Smooth muscle cell (in vitro differentiated cells): ENCODE results near the gene PSTK. TPM values are rescaled to one million over a fixed set of nuclear protein-coding genes. Genes with fewer than 3 reads are reported as not detected.

Source experiments
- DNase-seq: peaks from one replicate; lab custom pipeline; 2025; ENCODE audit not compliant: unreplicated experiment; lab: John Stamatoyannopoulos, UW
- H2AFZ ChIP-seq: fragments of 200-600 bp; sonication (generic); 2 replicates; pipeline ENCODE4 v1.6.0; 2016; ENCODE audit warnings: antibody characterized with exemption, low read depth, mild to moderate bottlenecking
- H3F3A ChIP-seq: fragments of 200-600 bp; sonication (generic); 2 replicates; pipeline ENCODE4 v1.6.0; 2017; ENCODE audit warnings: antibody characterized with exemption, low read depth
- H3K27ac ChIP-seq: fragments of 200-600 bp; sonication (generic); 2 replicates; pipeline ENCODE4 v1.5.1; 2016; ENCODE audit warnings: low read depth, mild to moderate bottlenecking
- H3K27me3 ChIP-seq: fragments of 200-600 bp; sonication (generic); 2 replicates; pipeline ENCODE4 v1.6.1; 2016; ENCODE audit warnings: low read depth, mild to moderate bottlenecking
- H3K36me3 ChIP-seq: fragments of 200-600 bp; sonication (generic); 2 replicates; pipeline ENCODE4 v1.5.1; 2016; ENCODE audit warnings: low read depth
- H3K4me1 ChIP-seq: fragments of 200-600 bp; sonication (generic); 2 replicates; pipeline ENCODE4 v1.5.1; 2016; ENCODE audit warnings: low read depth
- H3K4me2 ChIP-seq: fragments of 200-600 bp; sonication (generic); 2 replicates; pipeline ENCODE4 v1.6.0; 2016; ENCODE audit warnings: mild to moderate bottlenecking
- H3K4me3 ChIP-seq: fragments of 200-600 bp; sonication (generic); 2 replicates; pipeline ENCODE4 v1.5.1; 2016; ENCODE audit warnings: mild to moderate bottlenecking
- H3K79me2 ChIP-seq: fragments of 200-600 bp; sonication (generic); 2 replicates; pipeline ENCODE4 v1.6.0; 2016; ENCODE audit warnings: low read depth, mild to moderate bottlenecking
- H3K9ac ChIP-seq: fragments of 200-600 bp; sonication (generic); 2 replicates; pipeline ENCODE4 v1.6.0; 2016; ENCODE audit warnings: low read depth
- H3K9me3 ChIP-seq: fragments of 200-600 bp; sonication (generic); replicated peaks from 2 replicates; pipeline ENCODE4 v1.5.1; 2016; ENCODE audit warnings: low read depth
- H4K20me1 ChIP-seq: fragments of 200-600 bp; sonication (generic); 2 replicates; pipeline ENCODE4 v1.6.0; 2016; ENCODE audit warnings: low read depth
- CTCF ChIP-seq: fragments of 200-600 bp; sonication (generic); IDR thresholded peaks from 2 replicates; pipeline ENCODE4 v1.5.1; 2017; ENCODE audit warnings: borderline replicate concordance, mild to moderate bottlenecking, antibody characterized with exemption; ENCODE audit not compliant: insufficient read depth, poor library complexity, severe bottlenecking
- WGBS: methylation state at CpG from one replicate; pipeline ENCODE4 v1.1.7; 2016; ENCODE audit warnings: low lambda C conversion rate; 5-methylcytosine and 5-hydroxymethylcytosine counted together
- polyA plus RNA-seq: library from polyadenylated mRNA; unstranded; fragments of >200 nt; fragmentation: Nextera tagmentation; extraction: Ambion mirVana; gene quantifications from 2 replicates; pipeline ENCODE4 v1.2.1, GENCODE V29; 2016
- total RNA-seq: library from RNA; depleted of rRNA; stranded (reverse); fragments of >200 nt; gene quantifications from 2 replicates; pipeline ENCODE4 v1.2.3, GENCODE V29; 2014

Gene PSTK
- total and polyA plus RNA-seq, 2 experiments from 2014 or later = 7.0 to 14.2 TPM

- Histone ChIP-seq H2AFZ (no peak overlapping the region), H3K79me2 (no peaks in the 10 kb centered on the region), H3K27ac (no peak overlapping the region), H3K9me3 (no peaks in the 10 kb centered on the region), H3K36me3 (no peaks in the 10 kb centered on the region), H3K27me3 (no peaks in the 10 kb centered on the region), H3K4me3 (no peak overlapping the region), H3K4me2 (no peak overlapping the region), H3F3A (no peaks in the 10 kb centered on the region), H3K4me1 (no peaks in the 10 kb centered on the region), H4K20me1 (no peaks in the 10 kb centered on the region), H3K9ac (no peak overlapping the region)
- TF ChIP-seq CTCF = no peak
- no peak for DNase-seq
These were observed 47.7 kb downstream of the PSTK start for GRCh38 chr10:123027861-123028260.

DNA sequence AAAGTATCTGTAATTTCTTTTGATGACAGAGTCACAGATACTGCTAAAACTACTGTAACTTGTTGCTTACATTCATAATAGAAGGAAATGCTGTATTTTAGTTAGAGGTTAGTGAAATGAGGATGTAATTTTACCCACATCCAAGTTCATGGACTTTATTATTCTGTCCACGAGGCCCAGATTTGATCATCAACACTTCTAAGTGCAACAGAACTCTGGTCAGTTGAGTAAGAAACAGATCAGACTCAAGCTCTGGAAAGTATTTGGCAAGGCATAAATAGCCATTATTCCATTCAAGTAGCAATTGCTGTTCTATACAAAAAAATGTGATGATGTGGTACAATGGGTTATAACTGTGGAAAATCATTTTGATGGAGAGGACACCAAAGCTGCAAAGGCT, 50.9 kb downstream of the PSTK start:
- no peaks in the 10 kb centered on the region for H3F3A ChIP-seq

GRCh38 chr10:123034332-123034731, 54.1 kb downstream of the PSTK start:
- no peak overlapping the region for H3K4me3 ChIP-seq
- no peaks in the 10 kb centered on the region for H3K4me1 ChIP-seq
- H2AFZ ChIP-seq = no peak overlapping the region
- H3K9ac ChIP-seq = no peak overlapping the region
- H3K27ac ChIP-seq = no peak overlapping the region
- no peaks in the 10 kb centered on the region for H3K79me2 ChIP-seq
- no peaks in the 10 kb centered on the region for H3K9me3 ChIP-seq
- H3K27me3 ChIP-seq = no peaks in the 10 kb centered on the region
- no peak for DNase-seq
- H3K4me2 ChIP-seq = no peak overlapping the region
- TF ChIP-seq CTCF = no peak
- no peaks in the 10 kb centered on the region for H3F3A ChIP-seq
- no peaks in the 10 kb centered on the region for H4K20me1 ChIP-seq
- H3K36me3 ChIP-seq = no peaks in the 10 kb centered on the region

More for the DNA sequence above, 50.9 kb downstream of the PSTK start:
- no peak overlapping the region for H3K27ac ChIP-seq
- no peaks in the 10 kb centered on the region for H3K36me3 ChIP-seq
- H3K79me2 ChIP-seq = no peaks in the 10 kb centered on the region
- no peak overlapping the region for H3K4me2 ChIP-seq
- H3K27me3 ChIP-seq = no peaks in the 10 kb centered on the region
- H3K4me1 ChIP-seq = no peaks in the 10 kb centered on the region
- no peaks in the 10 kb centered on the region for H4K20me1 ChIP-seq
- no peak for DNase-seq
- H3K4me3 ChIP-seq = no peak overlapping the region
- no peak for TF ChIP-seq CTCF
- H2AFZ ChIP-seq = no peak overlapping the region
- 100% methylated on average over 1 of the region's 1 CpG for WGBS
- no peaks in the 10 kb centered on the region for H3K9me3 ChIP-seq
- H3K9ac ChIP-seq = no peak overlapping the region

- H3K36me3 ChIP-seq = no peaks in the 10 kb centered on the region
- no peak overlapping the region for H2AFZ ChIP-seq
- H3K27me3 ChIP-seq = no peaks in the 10 kb centered on the region
- 82% methylated on average over 8 of the region's 8 CpGs for WGBS
- H3K79me2 ChIP-seq = no peaks in the 10 kb centered on the region
- H3K4me2 ChIP-seq = no peak overlapping the region
- H3K27ac ChIP-seq = no peak overlapping the region
- no peaks in the 10 kb centered on the region for H3F3A ChIP-seq
- no peak overlapping the region for H3K9ac ChIP-seq
- no peaks in the 10 kb centered on the region for H3K4me1 ChIP-seq
- no peak for DNase-seq
- H3K4me3 ChIP-seq = no peak overlapping the region
- TF ChIP-seq CTCF = no peak
- no peaks in the 10 kb centered on the region for H4K20me1 ChIP-seq
- H3K9me3 ChIP-seq = no peaks in the 10 kb centered on the region
These were observed 55.4 kb downstream of the PSTK start for GRCh38 chr10:123035467-123036086.
